ENCODE data around the gene CENPVL3.
"Not testable (repeated sequence)": the region's sequence is repeated elsewhere in the genome, so short reads cannot be mapped to it uniquely, and the experiment has no call there.

Gene CENPVL3

DNA sequence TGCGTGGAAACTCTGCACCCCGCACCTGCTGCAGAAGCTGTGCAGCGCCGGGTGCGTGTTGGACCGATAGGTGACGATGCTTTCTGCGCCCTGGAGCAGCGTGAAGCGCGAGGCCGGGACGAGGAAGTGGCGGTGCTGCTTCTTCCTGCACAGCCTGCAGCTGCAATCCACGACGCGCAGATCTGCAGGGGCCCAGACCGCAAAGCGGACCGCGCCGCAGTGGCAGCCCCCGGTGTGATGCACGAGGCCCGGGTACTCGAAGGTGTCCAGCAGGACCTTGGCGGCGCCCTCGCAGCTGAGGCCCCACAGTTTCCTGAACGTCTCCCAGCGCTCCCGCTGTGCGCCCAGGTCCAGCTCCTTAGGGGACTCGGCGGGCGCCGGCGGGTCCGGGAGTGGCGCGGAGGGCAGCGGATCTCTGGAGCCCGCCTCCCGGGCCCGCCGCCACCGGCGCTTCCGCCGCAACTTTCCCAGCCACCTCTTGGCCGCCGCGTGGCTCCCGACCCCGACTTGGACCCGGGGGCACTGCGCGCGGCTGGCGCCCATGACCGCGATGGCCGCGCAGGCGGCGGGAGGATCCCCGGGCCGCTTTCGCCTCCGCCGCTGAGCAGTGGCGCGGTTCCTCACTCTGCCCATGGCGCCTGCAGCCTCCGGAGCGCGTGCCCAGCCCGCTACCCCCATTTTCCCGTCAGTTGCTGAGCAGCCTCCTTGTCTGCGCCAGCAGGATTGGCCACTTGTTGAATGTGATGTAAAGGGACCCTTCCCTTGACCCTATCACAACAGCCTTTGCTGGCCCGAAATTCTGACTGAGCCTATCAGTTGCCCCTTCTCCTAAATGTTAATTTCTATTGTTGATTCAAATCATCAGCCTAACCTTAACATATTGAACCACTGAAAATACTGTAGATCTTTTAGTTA is at the start of gene CENPVL3:
CENPVL3 (minus strand) TSS at position 672 of the 915 bp plus-strand sequence; CDS start at position 633, 39 bp downstream.
- DNase-seq (ENCODE audit: low read depth), result not testable (repeated sequence)

DNA sequence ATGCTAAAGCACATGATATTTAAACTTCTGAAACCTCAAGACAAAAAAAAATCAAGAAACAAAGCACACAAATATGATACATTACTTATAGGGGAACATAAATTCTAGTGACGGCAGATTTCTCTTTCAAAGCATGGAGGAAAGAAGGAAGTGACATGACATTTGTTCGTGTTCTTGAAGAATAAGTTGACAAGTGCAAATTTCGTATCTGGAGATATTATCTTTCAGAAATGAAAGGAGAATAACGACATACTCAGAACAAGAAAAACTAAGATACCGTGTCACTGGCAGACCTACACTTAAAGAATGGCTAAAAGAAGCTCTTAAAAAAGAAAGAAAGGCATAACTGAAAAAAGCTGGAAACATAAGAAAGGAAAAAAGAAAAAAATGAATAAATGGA is 47.3 kb upstream of the CENPVL3 start:
- no peak for DNase-seq (ENCODE audit: low read depth)

DNA sequence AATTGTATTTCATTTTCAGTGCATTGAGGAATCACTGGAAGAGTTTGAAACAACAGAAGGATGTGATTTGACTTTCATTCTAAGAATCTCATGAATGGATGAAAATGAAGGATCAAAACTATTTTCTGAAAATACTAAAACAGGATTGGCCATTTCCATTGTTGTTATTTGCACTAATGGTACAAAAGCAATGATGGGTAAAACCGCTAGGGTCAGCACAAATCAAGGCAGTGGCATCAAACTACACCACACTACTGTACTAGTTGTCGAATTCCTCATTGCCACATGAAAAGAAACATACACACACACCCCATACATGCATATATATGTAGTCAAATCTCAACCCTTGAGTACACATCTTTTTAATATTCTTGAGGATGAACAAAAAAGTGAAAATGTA is 24.7 kb upstream of the CENPVL3 start:
- DNase-seq (ENCODE audit: low read depth), result no peak

DNA sequence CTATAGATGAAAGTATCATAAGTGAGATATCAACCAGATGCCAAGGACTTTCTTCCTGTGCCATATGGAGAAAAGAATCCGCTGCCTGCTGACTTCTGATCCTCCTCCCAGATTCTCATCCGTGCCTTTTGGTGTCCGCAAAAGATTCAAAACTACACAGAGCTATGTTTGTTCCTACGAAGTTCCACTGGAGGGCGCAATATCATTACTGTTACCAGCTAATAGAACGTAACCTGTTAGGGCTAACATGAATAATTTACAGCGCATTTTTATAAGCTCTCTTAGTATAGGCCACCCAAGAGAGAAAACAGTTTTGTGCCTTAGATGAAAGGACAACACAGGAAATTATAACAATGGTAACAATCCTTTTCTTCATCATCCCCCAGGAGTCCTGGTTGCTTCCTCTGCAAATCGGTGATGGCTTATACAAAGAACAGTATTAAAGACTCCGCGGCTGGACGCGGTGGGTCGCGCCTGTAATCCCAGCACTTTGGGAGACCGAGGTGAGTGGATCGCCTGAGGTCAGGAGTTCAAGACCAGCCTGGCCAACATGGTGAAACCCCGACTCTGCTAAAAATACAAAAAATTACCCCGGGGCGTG is 22.8 kb upstream of the CENPVL3 start:
- no peak for DNase-seq (ENCODE audit: low read depth)

DNA sequence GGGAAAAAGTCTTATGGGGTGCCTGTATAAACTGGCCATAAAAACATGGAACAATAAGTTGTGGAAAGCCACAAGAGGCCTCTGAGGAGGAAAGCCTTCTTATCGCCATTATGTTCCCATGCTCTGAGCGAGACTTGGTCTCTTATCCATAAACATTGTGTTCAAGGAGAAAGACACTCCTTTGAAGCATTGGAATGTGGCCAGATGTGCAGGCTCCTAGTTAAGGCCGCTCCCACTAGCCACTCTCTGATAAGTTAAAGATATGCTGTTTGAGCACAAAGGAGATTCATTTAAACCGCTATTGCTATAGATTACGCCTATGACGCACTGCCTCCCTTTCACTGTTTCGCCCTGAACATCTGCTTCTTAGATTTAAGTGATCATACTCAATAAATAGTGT is 17.8 kb upstream of the CENPVL3 start:
- not testable (repeated sequence) for DNase-seq (ENCODE audit: low read depth)

DNA sequence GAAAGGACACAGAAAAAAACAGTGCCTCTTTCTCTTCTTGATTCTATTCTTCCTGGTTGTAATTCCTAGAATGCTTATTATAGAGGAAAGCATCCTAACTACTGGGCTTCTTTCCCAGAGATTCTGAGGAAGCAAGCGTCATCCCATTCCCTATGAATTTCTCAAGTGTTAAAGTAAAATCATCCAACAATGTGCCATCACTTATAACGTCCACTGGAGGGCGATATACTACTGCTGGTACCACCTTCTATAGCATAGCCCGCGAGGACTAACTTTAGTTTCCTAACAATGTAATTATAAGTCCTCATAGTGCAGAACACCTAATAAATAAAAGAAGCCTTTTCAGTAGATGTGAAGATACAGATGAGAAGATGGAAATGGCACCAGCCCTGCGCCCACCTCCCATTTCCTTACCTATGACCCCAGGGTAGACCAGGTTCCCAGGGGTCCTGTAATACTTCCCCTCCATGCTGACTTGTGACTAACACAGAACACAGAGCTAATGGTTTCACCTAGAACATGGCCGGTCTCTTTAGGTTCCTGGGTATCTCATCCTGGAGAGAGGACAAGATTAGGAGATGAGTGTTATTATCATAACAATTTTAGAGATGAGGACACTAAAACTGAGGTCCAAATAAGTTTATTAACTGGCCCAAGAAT is 4.2 kb downstream of the CENPVL3 start:
- no peak for DNase-seq (ENCODE audit: low read depth)

DNA sequence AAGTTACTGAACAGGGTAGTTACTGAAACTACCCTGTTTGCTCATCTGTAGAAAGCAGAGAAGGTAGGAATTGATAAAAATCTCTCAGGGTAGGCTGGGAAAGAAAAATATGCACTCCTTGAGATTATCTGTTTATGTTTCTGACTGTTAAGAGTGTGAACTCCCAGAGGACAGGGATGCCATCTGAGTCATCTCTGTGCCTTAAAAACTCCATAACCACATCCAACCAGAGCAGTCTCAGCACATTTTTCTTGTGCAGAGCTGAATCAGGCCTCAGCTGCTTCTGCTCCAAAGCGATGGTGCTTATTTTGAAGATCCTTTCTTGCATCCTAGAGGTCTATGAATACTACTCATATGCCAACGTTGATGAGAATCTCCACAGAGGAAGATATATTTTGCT is 9.9 kb downstream of the CENPVL3 start:
- DNase-seq (ENCODE audit: low read depth), result no peak

DNA sequence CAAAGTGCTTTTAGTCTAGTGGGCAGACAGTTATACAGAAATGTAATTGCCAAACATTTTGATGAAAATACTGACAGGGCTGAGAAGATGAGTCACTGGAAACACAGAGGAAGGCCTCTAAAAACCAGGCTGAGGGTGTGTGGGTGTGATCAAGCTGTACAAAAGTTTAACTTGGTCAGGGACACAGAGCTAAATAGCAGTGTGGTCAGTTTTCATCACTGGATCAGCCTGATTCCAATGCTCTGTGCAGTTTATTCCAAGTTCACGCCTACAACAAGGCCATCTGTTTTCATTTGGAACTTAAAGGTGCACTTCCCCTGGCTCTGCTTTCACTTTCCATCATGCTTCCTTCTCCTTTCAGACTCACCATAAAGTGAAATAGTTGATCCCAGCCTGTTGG is 10.6 kb downstream of the CENPVL3 start:
- peak; percentile 1 for DNase-seq (ENCODE audit: low read depth)

DNA sequence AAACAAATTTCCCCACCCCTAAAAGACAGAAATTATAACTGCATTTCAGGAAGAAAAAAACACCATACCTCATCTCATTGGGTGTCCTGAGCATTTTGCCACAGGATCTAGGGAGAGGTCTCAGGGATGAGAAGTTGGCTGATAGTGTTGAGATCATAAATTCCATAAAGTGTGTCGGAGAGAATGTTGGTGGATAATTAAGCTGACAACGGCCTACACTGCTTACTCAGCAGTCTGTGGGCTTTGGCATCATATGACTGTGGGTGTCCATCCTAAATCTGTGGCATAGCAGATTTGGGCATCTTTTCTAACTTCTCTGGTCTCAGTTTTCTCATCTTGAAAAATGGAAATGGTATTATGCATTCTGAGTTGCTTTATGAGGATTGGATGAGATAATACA is 12.3 kb downstream of the CENPVL3 start:
- DNase-seq (ENCODE audit: low read depth), result no peak

DNA sequence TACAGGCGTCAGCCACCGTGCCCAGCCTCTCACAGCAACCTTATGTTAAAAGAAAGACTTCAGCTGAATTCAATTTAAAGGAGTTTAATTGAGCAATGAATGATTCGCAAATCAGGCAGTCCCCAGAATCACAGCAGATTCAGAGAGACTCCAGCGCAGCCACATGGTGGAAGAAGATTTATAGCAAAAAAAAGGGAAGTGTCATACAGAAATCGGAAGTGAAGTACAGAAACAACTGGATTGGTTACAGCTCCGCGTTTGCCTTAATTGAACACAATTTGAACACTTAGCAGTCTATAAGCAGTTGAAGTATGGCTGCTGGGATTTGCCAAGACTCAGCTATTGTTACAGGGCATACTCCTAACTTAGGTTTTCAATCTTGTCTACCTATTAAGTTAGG is 19.8 kb downstream of the CENPVL3 start:
- DNase-seq (ENCODE audit: low read depth), result no peak

DNA sequence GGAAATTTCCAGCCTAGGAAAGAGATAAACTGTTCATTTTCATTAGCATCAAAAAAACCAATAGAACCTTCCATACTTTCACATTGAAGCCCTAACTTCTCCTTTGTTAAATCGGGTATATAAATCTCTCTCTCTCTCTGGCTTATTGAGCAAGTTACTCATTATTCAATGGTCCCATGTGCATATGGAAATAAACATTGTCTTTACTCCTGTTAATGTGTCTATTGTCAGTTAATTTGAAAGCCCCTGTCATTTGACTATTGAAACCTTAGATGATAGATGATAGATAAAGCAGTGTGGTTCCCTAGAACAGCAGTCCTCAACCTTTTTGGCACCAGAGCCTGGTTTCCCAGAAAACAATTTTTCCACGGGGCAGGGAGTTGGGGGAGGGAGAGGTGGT is 46.8 kb downstream of the CENPVL3 start:
- DNase-seq (ENCODE audit: low read depth), result no peak

DNA sequence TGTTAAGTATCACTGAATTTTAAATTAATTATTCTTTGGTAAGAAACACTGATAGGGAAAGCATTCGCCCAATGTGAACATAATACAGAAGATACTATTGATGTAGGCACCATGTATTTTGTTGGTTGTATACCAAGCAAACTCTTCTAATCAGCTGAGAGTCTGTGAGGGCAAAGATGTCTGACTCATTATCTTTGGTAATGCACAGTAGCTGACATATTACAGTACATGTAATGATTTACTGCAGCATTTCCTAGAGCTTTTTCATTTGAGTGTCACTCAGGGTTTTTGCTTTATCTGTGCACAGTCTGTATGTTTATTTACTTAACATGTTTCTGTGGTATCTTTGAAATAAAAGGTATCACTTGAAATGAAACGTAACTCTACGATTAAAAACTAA is 49.2 kb downstream of the CENPVL3 start:
- no peak for DNase-seq (ENCODE audit: low read depth)

DNA sequence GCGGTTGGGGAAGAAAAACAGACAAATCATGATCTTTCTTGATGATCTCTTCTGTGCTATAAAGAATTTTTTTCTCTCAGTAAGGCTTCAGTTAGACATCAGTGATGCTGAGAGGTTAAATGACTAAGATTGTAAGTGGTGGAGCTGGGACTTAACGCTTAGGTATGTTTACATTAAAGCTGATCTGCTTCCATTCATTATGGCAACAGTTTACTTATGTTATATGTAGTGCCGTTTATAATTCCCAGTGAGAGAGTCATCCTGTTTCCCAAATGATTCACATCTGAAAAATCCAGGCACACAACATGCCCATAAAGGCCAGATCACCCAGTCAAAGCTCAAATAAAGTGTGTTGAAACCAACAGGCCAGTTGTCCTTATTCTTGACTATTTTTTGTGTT is 50.1 kb downstream of the CENPVL3 start:
- DNase-seq (ENCODE audit: low read depth), result no peak
